Smooth muscle cell (in vitro differentiated cells): Measurements from ENCODE around the gene SH3BP5. TPM values are rescaled to one million over a fixed set of nuclear protein-coding genes. Genes with fewer than 3 reads are reported as not detected.
A peak's percentile ranks its signal among the peaks of the same experiment; 100 is the strongest.

Experiments
- DNase-seq: peaks from one replicate; lab custom pipeline; 2025; ENCODE audit not compliant: unreplicated experiment; lab: John Stamatoyannopoulos, UW
- H2AFZ ChIP-seq: fragments of 200-600 bp; sonication (generic); 2 replicates; pipeline ENCODE4 v1.6.0; 2016; ENCODE audit warnings: antibody characterized with exemption, low read depth, mild to moderate bottlenecking
- H3F3A ChIP-seq: fragments of 200-600 bp; sonication (generic); 2 replicates; pipeline ENCODE4 v1.6.0; 2017; ENCODE audit warnings: antibody characterized with exemption, low read depth
- H3K27ac ChIP-seq: fragments of 200-600 bp; sonication (generic); 2 replicates; pipeline ENCODE4 v1.5.1; 2016; ENCODE audit warnings: low read depth, mild to moderate bottlenecking
- H3K27me3 ChIP-seq: fragments of 200-600 bp; sonication (generic); 2 replicates; pipeline ENCODE4 v1.6.1; 2016; ENCODE audit warnings: low read depth, mild to moderate bottlenecking
- H3K36me3 ChIP-seq: fragments of 200-600 bp; sonication (generic); 2 replicates; pipeline ENCODE4 v1.5.1; 2016; ENCODE audit warnings: low read depth
- H3K4me1 ChIP-seq: fragments of 200-600 bp; sonication (generic); 2 replicates; pipeline ENCODE4 v1.5.1; 2016; ENCODE audit warnings: low read depth
- H3K4me2 ChIP-seq: fragments of 200-600 bp; sonication (generic); 2 replicates; pipeline ENCODE4 v1.6.0; 2016; ENCODE audit warnings: mild to moderate bottlenecking
- H3K4me3 ChIP-seq: fragments of 200-600 bp; sonication (generic); 2 replicates; pipeline ENCODE4 v1.5.1; 2016; ENCODE audit warnings: mild to moderate bottlenecking
- H3K79me2 ChIP-seq: fragments of 200-600 bp; sonication (generic); 2 replicates; pipeline ENCODE4 v1.6.0; 2016; ENCODE audit warnings: low read depth, mild to moderate bottlenecking
- H3K9ac ChIP-seq: fragments of 200-600 bp; sonication (generic); 2 replicates; pipeline ENCODE4 v1.6.0; 2016; ENCODE audit warnings: low read depth
- H3K9me3 ChIP-seq: fragments of 200-600 bp; sonication (generic); replicated peaks from 2 replicates; pipeline ENCODE4 v1.5.1; 2016; ENCODE audit warnings: low read depth
- H4K20me1 ChIP-seq: fragments of 200-600 bp; sonication (generic); 2 replicates; pipeline ENCODE4 v1.6.0; 2016; ENCODE audit warnings: low read depth
- CTCF ChIP-seq: fragments of 200-600 bp; sonication (generic); IDR thresholded peaks from 2 replicates; pipeline ENCODE4 v1.5.1; 2017; ENCODE audit warnings: borderline replicate concordance, mild to moderate bottlenecking, antibody characterized with exemption; ENCODE audit not compliant: insufficient read depth, poor library complexity, severe bottlenecking
- WGBS: methylation state at CpG from one replicate; pipeline ENCODE4 v1.1.7; 2016; ENCODE audit warnings: low lambda C conversion rate; 5-methylcytosine and 5-hydroxymethylcytosine counted together
- polyA plus RNA-seq: library from polyadenylated mRNA; unstranded; fragments of >200 nt; fragmentation: Nextera tagmentation; extraction: Ambion mirVana; gene quantifications from 2 replicates; pipeline ENCODE4 v1.2.1, GENCODE V29; 2016
- total RNA-seq: library from RNA; depleted of rRNA; stranded (reverse); fragments of >200 nt; gene quantifications from 2 replicates; pipeline ENCODE4 v1.2.3, GENCODE V29; 2014

Gene SH3BP5
- total and polyA plus RNA-seq, 2 experiments from 2014 or later = 10.7 to 12.7 TPM

GRCh38 chr3:15289661-15290060, 42.7 kb downstream of the SH3BP5 start:
- Histone ChIP-seq H2AFZ (no peak overlapping the region), H3K4me2 (no peak overlapping the region), H3K4me1 (no peaks in the 10 kb centered on the region), H3K4me3 (no peak overlapping the region), H3K27me3 (no peaks in the 10 kb centered on the region), H3K79me2 (peaks cover 23% of the 10 kb centered on the region), H3K36me3 (no peaks in the 10 kb centered on the region), H3K27ac (no peak overlapping the region), H3K9ac (no peak overlapping the region), H3F3A (peaks cover 8% of the 10 kb centered on the region), H4K20me1 (no peaks in the 10 kb centered on the region), H3K9me3 (no peaks in the 10 kb centered on the region)
- TF ChIP-seq CTCF = no peak
- 100% methylated on average over 1 of the region's 1 CpG for WGBS
- no peak for DNase-seq

GRCh38 chr3:15288331-15289035, 43.9 kb downstream of the SH3BP5 start:
- peaks cover 27% of the 10 kb centered on the region for H3K79me2 ChIP-seq
- H3K36me3 ChIP-seq = no peaks in the 10 kb centered on the region
- WGBS = 92% methylated on average over 10 of the region's 10 CpGs
- peak overlapping the region; percentile 69 for H3K27ac ChIP-seq
- H3F3A ChIP-seq = peaks cover 8% of the 10 kb centered on the region
- TF ChIP-seq CTCF = no peak
- peak overlapping the region; percentile 32 for H3K4me2 ChIP-seq
- no peak for DNase-seq
- no peak overlapping the region for H3K9ac ChIP-seq
- H4K20me1 ChIP-seq = no peaks in the 10 kb centered on the region
- no peak overlapping the region for H2AFZ ChIP-seq
- H3K4me1 ChIP-seq = no peaks in the 10 kb centered on the region
- no peak overlapping the region for H3K4me3 ChIP-seq
- no peaks in the 10 kb centered on the region for H3K27me3 ChIP-seq
- no peaks in the 10 kb centered on the region for H3K9me3 ChIP-seq

DNA sequence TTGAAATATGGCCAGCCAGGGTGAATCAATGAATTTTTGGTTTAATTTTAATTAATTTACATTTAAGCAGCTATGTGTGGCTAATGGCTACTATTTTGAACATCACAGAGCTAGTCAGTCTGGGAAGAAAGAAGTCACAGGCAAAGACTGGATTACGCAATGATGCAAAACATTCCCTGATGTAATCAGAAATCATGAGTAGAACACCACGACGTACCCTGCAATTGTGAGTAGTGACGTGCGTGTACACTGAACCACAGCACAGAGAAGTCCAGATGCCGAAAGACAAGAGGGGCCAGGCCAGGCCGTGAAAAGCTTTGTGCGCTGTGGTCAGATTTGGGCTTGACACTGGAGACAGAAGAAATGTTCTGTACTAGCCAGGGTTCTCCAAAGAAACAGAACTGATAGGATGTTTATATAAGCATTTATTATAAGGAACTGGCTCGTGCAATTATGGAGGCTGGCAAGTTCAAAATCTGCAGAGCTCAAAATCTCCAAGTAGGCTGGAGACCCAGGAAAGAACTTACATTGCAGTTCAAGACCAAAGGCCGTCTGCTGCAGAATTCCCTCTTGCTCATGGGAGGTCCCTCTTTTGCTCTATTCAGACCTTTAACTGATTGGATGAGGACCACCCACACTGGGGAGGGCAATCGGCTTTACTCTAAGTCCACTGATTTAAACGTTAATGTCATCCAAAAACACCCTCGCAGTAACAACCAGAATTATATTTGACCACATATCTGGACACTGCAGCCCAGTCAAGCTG, 44.6 kb downstream of the SH3BP5 start:
- H3K27me3 ChIP-seq = no peaks in the 10 kb centered on the region
- 31% methylated on average over 13 of the region's 13 CpGs for WGBS
- no peaks in the 10 kb centered on the region for H3K9me3 ChIP-seq
- TF ChIP-seq CTCF = no peak
- H3K9ac ChIP-seq = no peak overlapping the region
- no peak overlapping the region for H3K4me3 ChIP-seq
- H3K79me2 ChIP-seq = peaks cover 28% of the 10 kb centered on the region
- peaks cover 8% of the 10 kb centered on the region for H3F3A ChIP-seq
- H3K4me2 ChIP-seq = peak overlapping the region; percentile 32
- peak overlapping the region; percentile 69 for H3K27ac ChIP-seq
- no peak overlapping the region for H2AFZ ChIP-seq
- H3K4me1 ChIP-seq = no peaks in the 10 kb centered on the region
- no peaks in the 10 kb centered on the region for H3K36me3 ChIP-seq
- no peaks in the 10 kb centered on the region for H4K20me1 ChIP-seq
- peak; percentile 11 for DNase-seq
